Activated CD4-positive, alpha-beta T cell treated with anti-CD3 and anti-CD28 coated beads for 24 hours (primary cell): ENCODE results near the gene ATXN1.
"Not testable (repeated sequence)": the region's sequence is repeated elsewhere in the genome, so short reads cannot be mapped to it uniquely, and the experiment has no call there.

Experiments
- DNase-seq, 2 donors: peaks; one replicate each; pipeline ENCODE4 v3.0.0-alpha.2; 2020; ENCODE audit warnings: low read depth in 2 of 2

Gene ATXN1

DNA sequence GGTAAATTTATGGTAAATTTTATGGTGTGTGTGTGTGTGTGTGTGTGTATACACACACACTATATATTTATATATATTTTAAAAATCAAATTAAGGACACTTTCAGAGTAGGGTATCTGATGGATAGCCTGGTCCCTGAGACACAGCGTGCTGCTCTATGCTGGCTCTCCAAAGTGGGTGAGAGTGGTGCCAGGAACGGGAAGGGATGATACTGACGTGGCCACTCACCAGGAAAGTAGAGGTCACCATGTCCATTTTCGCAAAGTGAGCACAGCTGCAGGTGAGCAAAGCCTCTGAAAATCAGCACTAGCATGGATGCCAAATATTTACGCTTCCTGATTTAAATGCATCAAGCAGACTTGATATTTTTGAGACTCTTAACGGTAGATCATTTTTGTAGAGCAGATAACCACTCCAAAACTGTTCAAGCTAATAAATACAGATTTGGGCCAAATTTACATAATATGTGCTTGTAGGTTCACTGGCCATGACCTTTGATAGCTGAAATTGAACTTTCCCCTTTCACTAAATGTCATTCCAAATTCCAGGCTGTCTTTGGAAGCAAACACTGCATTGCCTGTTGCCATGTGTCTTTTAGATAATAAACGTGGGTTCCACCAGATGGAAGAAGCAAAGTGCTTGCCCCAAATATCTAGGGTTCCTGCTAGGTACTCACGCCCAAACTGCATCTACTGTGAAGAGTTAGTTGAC is 116.6 kb downstream of the ATXN1 start:
- no peak for DNase-seq

DNA sequence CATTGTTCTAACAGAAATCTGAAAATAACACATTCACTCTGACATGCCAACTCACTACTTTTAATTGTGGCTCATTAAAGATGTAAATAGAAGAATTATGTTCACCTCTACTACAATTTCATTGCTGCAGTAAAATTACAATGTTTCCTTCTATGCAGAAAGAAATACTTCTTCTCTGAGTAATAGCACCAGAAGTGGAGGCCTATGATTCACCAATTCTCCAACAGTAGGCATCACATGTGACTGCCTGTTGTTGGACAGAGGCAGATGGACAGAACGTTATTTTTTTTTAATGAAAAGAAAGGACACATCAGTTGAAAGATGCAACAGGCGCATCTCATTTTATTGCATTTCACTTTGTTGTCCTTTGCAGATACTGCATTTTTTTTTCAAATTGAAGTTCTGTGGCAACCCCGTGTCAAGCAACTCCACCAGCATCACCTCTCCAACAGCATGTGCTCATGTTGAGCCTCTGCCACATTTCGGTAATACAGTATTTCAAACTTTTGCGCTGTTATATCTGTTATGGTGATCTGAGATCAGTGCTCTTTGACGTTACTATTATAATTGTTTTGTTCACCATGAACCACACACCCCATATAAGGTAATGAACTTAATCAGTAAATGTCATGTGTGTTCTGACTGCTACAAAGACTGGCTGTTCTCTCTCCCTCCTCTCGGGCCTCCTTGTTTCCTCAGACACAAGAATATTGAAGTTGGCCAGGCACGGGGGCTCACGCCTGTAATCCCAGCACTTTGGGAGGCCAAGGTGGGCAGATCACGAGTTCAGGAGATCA is 121.4 kb downstream of the ATXN1 start:
- no peak for DNase-seq

DNA sequence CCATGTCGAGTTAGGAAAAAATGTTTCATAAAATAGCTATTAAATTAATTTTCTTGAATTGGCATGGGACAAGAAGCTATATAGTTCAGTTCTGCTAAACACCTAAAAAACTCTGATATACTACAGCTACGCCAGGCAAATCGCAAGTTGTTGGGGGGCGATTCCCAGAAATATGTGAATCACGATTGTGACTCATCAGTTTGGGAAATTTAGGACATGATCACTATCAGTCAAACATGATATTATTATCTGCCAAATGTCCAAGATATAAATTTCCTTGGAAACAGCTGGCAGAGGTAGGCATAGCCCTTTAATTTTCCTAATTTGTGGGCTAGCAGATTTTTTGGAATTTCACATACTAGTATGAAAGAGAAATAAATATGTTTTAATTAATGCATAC is 123.6 kb downstream of the ATXN1 start:
- DNase-seq: no peak

DNA sequence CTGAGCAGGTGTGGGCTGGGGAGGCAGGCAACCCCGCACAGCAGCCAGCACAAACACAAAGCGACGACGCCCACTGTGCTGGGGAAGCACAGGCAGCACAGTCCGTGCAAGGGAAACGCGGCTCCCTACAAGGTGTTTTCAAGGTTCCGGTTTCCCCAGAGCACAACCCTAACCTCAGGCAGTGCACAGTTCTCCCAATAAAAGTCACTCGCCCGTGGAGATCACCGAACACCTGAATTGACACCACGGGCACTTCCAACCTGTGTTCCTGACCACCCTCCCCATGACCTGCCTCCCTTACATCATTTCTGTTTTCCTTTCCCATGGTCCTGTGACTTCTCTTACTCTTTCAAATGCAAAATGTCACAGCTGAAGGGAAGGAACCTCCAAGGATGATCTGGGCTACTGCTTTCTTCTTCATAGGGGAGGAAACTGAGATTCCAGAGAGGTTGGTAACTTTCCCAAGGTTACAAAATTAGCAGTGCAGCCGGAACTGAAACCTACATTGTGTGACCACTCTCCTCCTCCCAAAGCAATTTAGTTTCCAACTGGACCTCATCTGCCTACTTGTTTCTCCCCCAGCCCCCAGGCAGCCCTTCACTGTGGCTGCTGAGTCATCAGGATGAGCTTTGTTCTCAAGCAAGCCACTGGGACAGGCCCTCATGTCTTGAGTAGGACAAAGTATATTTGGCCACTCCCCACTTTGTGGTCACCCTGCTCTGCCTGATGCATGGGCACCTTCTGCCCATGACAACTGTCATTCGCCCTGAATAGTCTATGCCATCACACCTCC is 125.3 kb downstream of the ATXN1 start:
- DNase-seq: no peak

DNA sequence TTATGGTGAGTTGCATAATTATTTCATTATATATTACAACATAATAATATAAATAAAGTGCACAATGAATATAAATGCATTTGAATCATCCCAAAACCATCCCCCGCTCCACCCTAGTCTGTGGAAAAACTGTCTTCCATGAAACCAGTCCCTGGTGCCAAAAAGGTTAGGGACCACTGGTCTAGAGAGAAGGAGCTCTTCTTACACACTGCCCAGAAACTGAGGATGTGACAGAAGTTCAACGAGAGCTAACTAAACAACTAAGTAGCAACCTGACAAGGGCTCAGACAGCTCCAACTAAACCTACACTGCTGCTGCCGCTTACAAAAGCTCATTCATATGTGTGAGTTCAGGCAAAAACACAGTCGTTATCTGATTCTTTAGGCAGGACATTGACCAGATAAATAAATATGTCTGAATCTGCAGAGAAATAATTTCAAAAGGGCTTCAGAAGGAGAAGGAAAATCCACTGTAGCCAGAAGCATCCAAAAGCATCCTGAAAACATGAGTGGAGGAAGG is 125.9 kb downstream of the ATXN1 start:
- no peak for DNase-seq

DNA sequence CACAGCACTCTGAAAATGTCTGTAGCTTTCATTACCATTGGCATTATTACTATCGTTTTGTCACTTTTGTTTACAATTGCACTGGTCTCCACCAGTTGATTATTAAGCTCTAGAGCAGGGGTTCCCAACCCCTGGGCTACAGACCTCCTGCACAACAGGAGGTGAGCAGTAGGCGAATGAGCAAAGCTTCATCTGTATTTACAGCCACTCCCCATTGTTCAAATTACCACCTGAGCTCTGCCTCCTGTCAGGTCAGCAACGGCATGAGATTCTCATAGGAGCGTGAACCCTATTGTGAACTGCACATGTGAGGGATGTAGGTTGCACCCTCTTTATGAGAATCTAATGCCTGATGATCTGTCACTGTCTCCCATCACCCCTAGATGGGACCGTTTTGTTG is 126.4 kb downstream of the ATXN1 start:
- DNase-seq: no peak

DNA sequence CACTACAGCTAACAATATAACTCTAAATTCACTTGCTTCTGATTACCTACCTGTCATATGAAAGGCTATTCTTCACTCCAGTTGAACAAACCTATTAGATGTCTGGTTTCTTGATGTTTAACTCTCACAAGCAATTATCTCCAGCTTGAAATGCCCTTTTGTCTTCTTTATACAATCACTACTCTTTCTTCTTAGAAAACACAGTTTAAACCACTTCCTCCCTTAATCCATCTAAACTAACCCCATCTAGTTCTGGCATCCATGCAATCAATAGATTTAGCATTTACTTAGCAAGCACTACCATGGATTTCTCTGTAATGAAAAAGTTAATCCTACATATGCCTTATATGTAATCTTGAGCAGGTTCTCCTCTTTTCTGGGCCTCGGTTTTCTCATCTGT is 127.3 kb downstream of the ATXN1 start:
- no peak for DNase-seq

DNA sequence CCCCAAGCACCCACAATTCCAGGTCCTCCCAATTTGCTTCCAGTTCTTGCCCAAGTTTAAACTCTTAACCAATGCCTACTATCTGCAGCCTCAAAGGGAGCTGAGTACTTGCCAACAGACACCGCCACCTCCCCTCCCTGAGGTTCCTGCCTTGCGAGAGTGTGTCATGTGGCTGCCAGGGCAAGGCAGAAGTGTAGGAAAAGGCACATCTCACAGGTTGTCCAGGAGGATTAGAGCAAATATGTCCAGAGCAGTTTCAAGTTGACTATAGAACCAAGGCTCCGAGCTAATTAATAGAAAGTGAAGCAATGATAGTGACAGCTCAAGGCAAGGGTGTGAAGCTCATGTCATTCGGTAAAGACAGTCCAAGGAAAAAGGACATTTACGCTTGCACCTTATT is 127.8 kb downstream of the ATXN1 start:
- no peak for DNase-seq

DNA sequence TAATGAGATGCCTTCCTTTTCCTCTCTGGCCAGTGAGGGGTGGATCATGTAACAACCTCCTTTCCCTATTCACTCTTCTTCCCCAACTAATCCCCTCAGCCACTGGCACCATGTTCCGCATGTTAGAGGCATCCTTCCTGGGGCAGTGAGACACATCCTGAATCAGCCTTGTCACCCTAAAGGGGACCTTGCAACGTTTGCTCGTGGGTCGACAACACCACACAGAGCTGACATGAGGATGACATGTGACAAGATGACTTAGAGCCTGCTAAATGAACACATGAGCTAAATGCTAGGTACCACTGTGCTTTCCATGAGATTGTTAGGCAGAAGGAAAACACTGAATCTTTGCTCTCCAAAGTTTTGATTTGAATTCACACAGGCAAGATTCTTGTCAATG is 129.2 kb downstream of the ATXN1 start:
- no peak for DNase-seq

DNA sequence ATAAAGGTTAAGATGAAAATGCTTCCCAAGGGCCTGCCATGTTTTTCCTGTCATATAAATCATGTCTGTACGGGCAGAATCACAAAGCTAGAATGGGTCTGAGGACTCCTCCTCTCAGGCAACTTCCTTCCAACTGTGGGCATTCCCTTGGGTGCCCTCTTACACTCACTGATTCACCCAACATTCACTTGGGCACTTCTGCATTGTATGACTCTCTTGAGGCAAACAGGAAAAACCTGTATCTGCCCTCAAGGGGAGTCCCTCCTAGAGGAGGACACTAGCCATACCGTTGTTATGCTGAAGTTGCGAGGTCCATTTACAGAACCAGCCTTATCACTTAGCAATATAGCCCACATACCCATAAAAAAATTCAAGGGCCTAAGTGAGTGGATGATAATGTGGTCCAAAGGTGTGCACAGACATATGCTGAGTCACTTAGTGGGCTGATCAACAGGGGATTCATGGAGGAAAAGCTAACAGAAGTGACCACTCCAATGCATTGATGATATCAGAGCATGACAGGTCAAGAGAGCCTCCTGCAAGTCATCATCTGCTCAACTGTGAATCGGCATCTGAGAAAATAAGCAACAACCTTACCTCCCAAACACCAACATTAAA is 131.1 kb downstream of the ATXN1 start:
- no peak for DNase-seq

DNA sequence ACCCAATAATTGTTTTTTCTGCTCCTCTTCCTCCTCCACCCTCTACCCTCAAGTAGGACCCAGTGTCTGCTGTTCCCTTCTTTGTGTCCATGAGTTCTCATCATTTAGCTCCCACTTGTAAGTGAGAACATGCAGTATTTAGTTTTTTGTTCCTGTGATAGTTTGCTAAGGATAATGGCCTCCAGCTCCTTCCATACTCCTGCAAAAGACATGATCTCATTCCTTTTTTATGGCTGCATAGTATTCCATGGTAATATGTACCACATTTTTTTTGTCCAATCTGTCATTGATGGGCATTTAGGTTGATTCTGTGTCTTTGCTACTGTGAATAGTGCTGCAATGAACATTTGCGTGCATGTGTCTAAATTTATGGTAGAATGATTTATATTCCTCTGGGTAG is 132.7 kb downstream of the ATXN1 start:
- DNase-seq: not testable (repeated sequence)

DNA sequence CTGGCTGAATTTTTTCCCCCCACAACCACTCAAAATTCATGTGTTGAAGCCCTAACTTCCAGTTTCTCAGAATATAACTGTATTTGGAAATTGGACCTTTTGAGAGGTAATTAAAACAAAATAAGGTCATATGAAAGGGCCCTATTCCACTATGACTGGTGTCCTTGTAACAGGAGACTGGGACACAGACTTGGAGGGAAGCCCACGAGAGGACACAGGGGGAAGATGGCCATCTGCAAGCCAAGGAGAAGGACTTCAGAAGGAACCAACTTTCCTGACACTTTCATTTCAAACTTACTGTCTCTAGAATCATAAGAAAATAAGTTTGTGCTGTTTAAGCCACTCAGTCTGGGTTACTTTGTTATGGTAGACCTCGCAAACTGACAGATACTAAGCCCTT is 134.6 kb downstream of the ATXN1 start:
- DNase-seq: no peak

DNA sequence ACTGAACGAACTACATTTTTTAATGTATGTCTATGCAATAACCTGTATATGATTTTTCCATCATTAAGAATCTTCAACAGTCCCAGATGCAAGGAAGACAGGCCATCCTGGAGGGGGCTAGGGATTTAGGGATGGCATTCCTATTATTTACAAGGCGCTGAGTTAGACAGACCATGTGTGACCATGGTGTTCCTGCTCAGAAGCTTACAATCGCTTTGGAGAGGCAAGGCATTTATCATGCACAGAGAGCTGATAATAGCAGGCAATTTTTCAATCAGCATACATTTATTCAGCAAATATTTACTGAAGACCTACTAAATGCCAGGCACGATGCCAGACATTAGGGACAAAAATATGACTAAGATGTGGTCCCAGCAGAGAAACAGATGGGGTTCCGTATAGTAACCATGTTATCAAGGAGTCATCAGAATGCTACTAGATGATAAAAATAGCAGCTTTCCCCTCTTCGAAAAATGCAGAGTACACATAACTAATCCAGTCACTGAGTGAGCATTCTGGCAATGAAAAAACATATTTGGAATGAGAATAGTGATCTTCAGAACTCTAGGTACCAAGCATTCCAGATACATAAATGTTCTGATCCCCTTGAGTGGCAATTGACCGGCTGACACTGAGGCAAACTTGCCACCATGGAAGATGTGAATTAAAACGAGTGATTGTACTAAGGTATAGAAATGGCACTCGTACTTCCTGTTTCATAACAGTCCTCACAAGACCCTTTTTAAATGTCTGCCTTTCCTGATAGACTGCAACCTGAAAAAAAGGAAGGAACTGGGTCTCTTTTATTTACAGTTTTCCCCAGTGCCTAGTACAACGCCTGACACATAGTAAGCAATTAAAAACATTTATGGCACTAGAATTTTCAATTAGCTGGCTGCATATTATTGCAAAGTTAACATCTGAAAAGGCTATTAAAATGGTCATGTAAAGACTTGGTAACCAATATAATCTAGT is 135.7 kb downstream of the ATXN1 start:
- DNase-seq: no peak

DNA sequence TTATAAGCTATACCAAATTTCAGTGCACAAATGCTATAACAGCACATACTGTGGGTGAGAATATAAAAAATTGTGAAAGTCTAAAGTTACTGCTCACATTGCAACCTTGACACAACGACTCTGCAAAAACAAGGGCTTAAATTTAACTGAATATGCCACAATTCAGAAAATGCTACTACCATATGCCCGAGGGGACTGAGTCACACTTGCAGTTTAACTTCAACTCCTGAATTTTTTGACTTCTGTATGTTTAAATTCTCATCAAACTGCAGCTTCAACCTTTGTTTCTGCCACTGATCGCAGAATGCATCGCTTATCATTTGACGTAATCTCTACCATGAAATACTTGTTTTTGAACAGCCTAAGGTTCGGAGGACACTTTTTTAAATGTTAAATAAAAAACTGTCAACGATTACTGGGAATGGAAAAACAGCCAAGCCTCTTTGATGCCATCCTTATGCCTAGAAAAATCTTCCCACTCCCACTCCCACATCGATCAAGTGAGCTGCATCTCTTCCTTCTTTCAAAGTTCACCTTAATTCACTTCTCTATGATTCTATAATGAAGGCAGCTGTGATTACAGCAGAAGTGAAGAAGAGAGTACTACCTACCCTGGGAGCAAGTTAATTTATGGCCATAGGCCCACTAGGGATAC is 136.5 kb downstream of the ATXN1 start:
- DNase-seq: no peak

DNA sequence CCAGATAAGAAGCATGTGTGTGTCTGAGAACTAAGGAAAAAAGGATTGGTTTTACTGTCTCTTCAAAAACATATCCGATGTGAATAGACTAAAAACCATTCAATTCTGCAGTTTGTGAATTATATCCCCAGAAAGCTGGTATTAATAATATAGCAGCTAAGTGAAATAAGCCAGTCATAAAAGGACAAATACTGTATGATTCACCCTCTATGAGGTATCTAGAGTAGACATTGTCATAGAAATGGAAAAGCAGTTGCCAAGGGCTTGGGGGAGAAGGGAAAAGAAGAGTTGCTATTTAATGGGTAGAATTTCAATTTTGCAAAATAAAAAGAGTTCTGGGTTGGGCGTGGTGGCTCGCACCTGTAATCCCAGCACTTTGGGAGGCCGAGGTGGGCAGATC is 137.5 kb downstream of the ATXN1 start:
- no peak for DNase-seq

DNA sequence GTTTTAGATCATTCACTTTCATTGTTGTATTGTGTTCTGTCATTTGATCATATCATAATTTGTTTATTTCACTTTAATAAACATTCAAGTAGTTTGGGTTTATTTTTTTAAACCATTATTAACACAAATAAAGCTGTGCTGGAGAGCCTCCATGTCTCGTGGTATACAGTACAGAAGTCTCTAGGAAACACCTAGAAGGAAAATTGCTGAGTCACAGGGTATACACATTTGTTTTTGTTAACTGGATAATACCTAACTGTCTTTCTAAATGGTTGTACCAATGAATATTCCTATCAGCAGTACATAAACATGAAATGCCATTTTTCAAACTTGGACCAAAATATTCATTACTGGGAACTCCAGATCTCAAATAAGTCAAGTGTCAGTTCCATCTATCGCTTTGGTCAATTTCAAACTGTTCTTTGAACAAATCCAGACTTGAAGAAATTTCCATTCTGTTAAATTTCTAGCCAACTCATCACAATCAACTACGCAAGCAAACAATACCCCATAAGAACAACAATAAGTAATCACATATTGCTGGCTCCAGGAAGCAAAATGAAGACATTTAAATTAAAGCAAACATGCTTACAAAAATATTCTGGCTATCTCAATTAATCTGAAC is 138.1 kb downstream of the ATXN1 start:
- no peak for DNase-seq

DNA sequence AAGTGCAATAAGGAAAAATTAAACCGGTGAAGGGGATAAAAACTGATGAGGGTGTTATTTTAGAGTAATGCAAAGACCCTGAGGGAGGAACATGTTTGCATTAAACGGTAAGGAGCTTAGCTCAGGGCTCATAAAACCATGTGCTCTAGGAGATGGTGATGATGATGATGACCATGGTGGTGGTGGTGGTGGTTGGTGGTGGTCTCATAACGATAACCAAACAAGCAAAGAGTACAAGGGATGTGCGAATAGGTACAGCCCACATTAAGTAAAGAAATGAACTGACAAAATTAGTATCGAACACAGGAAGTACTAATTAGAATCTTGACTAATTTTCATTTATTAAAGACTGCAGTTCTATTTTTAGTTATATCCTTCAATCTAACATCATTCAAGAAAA is 139.1 kb downstream of the ATXN1 start:
- no peak for DNase-seq

DNA sequence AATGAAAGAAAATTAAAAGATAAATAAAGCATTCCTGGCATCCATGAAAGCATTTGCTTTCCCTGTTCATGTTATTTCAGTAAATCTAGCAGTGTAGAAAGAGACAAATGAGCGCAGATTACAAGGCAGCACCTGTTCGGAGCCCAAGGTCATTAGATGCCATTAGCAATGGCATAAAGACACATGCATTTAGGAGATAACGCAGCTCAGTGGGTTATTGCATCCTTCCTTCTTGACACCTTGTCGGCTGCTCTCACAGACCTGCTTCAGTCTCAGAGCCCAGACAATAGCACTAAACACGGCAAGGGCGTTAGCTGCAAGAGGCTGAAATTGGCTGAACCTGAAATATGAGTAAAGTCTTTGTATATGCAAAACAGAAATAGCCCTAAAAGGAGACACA is 140.3 kb downstream of the ATXN1 start:
- DNase-seq: no peak

DNA sequence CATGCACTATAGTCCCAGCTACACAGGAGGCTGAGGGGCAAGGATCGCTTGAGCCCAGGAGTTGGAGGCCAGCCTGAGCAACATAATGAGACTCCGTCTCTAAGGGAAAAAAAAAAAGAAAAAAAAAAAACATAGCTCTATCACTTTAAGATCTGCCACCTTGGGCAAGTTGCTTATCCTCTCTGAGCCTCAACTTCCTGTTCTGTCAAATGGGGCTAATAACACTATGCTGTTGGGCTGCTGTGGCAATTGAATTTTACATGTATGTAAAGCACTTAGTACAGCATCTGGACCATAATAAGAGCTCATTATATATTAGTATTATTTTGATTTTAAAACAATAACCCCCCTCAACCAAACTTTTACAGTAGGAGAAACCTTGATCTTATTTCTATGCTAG is 141.5 kb downstream of the ATXN1 start:
- no peak for DNase-seq

DNA sequence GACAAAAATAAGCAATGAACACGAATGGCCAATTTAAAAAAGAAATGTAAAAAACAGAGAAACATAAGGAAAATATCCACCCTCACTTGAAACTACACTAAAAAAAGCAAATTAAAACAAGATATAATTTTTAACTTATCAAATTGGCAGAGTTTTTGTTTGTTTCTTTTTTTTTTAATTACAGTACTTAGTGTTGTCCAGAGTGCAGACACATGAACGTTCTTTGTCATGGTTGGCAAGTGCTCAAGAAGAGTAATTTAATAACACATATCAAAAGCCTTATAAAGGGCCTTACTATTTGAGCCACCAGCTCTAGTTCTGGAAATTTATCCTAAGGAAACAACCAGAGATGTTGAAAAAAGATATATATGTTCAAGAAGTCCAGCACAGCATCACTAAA is 142.3 kb downstream of the ATXN1 start:
- DNase-seq: no peak
